CD4-positive, alpha-beta T cell treated with Interleukin-15 for 4 hours (primary cell): ENCODE data around the gene C16orf92.
A peak's percentile ranks its signal among the peaks of the same experiment; 100 is the strongest.

Source experiments
- DNase-seq: peaks from one replicate; pipeline ENCODE4 v3.0.0-alpha.2; 2020; ENCODE audit warnings: low spot score

C16orf92 gene

DNA sequence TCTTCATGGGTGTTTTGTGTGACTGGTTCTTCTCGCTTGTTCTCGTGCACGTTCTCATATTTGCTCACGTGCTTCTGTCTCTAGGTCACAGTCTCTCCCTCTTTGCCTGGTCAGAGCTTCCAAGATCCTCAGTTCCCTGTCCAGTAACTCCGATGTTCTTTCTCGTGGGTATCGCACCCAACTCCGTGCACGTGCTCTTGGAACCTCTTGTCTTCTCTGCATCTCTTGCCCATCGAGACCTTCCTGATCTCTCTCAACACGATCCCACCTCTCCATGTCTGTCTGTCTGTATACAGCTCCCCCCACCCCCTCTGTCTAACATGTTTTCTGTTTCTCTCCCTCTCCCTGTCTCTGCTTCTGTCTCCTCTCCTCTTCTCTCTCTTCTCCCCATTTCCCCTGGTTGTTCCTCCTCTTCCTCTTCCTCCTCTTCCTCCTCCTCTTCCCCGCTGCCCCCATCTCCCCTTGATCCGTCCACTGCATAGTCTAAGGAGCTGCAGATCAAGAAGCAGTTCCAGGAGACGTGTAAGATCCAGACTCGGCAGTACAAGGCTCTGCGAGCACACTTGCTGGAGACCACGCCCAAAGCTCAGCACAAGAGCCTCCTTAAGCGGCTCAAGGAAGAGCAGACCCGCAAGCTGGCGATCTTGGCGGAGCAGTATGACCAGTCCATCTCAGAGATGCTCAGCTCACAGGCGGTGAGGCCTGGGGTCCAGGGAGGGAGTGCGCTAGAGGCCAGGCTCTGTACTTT, 33.7 kb upstream of the C16orf92 start:
- DNase-seq, result no peak

DNA sequence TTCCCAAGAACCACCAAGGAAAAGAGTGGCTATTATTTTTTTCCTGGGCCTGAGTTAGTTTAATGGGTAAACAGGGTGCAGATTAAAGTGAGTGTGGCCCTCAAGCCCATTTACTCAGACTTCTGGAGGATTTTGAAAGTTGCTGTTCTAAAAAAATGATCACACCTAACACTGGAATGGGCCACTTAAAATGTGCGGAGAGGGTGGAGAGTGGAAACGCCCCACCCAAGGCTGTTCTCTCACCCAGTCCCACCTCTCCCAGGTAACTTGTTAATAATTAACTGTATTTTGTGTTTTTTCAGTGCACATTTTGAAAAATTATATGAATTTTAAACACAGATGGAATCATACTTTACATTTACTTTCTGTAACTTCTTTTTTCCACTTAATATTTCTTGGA, 33.0 kb upstream of the C16orf92 start:
- DNase-seq, result no peak

DNA sequence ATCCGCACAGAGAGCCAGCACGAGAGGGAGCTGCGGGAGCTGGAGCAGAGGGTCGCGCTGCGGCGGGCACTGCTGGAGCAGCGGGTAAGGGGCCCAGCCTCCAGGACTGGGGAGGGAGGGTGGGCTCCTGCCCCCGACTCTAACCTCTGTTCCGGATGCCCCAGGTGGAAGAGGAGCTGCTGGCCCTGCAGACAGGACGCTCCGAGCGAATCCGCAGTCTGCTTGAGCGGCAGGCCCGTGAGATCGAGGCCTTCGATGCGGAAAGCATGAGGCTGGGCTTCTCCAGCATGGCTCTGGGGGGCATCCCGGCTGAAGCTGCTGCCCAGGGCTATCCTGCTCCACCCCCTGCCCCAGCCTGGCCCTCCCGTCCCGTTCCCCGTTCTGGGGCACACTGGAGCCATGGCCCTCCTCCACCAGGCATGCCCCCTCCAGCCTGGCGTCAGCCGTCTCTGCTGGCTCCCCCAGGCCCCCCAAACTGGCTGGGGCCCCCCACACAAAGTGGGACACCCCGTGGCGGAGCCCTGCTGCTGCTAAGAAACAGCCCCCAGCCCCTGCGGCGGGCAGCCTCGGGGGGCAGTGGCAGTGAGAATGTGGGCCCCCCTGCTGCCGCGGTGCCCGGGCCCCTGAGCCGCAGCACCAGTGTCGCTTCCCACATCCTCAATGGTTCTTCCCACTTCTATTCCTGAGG, 32.0 kb upstream of the C16orf92 start:
- no peak for DNase-seq

DNA sequence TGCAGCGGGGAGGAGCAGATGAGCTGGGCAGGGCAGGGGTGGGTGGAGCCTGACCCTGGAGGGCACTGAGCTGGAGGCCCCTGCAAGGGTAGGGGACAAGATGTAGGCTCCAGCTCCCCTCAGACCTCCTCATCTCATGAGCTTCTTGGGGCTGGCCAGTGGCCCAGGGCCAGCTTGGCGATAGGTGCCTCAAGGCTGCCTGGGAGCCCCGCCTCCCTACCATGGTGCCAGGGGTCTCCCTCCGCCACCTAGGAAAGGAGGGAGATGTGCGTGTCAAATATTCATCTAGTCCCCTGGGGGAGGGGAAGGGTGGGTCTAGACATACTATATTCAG, 31.5 kb upstream of the C16orf92 start:
- DNase-seq, result no peak

DNA sequence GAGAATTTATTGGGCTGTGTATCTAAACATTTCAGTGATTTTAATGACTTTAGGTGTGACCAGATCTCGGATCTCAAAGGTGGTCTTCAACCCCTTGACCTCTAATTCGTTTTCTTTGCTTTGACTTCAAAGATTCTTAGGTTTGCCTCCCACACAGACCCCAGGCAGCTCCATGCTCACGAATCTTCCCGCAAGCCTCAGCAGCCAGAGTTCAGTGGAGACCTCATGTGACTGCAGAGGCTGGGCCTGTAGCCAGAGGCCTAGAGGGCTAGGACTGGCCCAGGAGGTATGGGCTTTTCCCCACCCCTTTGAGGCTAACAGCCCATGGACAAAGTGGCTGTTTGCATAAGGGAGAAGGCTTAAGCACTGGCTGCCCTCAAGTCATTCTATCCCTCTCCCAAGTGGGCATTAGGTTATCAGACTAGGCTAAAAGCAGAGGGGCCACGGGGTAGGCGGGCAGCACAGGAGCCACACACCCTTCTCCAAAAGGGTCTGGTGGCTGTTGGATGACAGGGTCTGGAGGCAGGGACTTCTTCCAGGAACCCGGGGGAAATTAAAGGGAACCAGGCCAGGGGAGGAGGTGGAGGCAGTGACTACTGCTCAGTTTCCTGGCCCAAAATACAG, 30.5 kb upstream of the C16orf92 start:
- no peak for DNase-seq

DNA sequence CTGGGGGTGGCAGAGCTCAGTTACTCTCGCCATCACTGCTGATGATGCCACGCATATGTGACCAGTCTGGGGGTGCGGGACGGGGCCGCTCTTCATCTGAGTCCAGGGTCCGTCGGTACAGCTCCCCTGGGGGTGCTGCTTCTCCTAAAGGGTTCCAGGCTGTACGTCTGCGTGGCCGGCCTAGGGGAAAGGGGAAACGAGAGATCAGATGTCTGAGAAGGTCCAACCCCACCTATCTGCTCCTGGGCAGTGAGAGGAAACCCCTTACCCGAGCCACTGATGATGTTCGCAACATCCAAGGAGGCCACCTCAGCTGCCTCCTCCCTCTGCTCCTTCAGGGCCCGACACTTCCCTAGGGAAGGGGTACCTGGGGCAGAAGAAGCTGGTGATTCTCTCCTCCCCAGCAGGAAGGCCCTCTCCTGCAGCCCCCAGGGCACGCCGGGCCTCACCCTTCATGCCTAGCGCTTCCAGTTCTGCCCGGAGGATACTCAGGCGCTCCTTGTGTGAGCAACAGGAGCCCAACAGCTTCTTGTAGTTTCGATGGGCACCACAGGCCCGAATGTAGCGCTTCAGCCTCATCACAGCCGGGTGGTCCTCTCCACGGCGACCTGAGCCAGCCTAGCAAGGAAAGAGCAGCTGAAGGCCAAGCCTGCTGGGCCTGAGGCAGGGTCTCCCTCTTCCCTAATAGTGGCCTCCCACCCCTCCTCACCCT, 29.7 kb upstream of the C16orf92 start:
- no peak for DNase-seq

DNA sequence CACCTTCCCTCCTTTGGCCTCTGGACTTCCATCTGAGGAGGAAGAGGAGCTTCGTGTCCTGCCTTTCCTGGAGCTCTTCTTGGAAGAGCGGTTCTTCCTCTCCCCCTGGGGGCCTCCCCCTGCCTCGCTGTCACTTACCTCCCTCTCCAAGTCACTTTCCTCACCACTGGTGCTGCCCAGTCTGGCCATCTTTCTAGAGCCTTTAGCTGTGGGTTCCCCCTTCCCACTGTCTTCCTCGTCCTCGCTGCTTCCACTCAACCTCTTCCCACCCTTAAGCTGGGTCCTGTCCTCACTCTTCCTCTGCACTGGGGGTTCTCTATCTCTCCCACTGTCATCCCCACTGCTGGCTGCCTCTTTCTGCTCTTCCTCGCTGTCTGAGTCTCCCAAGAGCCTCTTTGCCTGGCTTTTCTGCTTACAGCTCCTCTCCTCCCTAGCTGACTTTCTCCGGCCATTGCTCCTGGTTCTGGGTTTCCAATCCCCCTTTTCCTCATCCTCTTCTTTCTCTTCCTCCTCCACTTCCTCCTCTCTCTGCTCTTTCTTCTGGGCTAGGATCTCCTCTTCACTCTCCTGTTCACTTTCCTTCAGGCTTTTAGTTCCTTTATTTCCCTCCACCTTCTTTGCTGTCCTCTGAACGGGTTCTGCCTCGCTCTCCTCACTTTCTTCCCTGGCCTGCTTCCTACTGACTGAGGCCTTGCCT, 28.9 kb upstream of the C16orf92 start:
- no peak for DNase-seq

DNA sequence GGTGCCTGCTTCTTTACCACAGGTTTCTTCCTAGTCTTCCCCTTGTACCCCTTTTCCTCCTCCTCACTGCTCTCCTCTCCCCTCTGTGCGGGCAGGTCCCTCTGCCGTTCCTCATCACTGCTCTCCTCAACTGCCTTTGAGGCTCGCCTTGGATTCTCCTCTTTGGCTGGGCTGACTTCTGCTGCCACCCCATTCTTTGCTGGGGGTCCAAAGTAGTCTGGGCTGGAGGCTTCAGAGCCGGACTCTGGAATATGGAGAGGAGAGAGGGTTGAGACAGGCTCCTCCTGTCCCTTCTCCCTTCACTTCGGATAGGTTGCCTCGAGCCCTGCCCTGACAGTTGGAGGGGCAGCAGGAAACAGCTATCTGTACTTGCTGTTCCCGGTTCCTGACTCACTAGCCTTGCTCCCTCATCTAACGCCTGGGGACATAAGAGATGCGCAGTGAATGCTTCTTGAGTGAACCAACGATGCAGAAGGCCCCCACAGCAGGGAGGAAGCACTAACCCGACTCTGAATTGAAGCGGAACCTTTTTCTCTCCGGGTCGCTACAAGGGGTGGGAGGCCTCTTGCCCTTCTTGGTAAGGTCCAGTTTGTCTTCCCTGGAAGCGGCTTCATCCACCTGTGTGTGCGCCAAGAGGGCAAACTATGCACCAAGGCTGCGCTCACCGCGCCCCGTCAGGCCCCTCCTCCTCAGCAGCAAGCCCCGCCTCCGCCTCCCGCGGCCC, 28.2 kb upstream of the C16orf92 start:
- peak; percentile 71 for DNase-seq

DNA sequence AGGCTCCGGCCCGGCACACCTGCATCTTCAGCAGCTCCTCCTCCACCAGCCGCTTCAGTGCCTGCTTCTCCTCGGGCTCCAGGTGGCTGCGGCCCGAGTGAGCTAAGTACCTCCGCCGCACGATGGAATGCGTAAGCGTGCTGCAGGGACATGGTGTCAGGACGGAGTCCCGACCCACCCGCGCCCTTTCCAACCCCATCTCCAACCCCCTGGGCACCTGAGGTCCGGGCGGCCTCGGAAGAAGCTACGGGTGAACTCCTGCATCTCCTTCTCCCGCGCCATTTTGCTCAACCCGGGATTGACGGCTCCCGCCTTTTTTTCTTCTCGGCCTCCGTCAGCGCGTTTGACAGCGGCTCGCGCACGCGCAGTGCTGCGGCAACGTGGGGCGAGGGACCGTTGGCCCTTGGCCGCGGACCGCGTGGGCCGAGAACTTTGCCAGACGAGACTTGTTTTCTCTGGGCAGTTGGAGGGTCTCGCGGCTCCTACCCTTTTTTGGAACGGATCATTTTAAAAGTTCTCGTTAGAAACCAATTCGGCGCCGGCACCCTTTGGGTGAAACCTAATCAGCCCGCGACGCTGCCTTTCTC, 27.6 kb upstream of the C16orf92 start, which contains the start of gene HIRIP3:
HIRIP3 (minus strand) TSS at position 294 of the 587 bp plus-strand sequence; CDS start at position 282, 12 bp downstream.
- DNase-seq, result peak; percentile 85

DNA sequence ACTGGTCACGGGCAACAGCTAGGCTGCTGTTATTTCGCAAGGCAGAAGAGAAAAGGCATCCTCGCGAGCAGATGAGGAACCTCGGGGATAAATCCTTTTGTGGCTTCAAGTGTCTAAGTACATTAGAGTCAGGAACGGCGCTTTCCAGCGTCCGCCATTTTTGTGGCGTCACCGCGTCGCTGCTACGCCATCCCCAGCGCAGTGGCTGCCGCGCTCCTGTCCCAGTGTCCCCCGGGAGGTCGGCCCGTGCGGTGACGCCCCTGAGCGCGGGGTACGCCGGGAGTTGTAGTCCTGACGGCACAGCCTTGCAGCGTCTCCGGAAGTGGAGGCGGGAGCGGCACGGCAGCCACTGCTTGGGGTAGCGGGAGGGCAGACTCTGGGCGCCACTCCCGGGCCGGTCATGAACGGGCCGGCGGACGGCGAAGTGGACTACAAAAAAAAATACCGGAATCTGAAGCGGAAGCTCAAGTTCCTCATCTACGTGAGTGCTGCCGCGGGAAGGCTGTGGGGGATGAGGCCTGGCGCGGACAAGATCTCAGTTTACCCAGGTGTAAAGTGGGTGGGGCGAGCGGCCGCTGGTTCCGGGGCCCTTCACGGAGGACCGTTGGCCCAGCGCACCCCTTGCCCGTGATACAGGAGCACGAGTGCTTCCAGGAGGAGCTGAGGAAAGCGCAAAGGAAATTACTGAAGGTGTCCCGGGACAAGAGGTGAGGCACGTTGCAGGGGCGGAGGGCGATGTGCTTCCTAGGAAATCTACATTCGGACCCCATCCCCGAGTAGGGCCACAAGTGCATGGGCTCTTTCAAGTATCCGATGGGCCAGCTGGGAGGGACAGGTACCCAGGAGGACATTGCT, 26.9 kb upstream of the C16orf92 start, which contains the start of gene INO80E:
INO80E (plus strand) TSS at position 331 of the 855 bp plus-strand sequence; CDS start at position 401, 70 bp downstream.
- peak; percentile 98 for DNase-seq

DNA sequence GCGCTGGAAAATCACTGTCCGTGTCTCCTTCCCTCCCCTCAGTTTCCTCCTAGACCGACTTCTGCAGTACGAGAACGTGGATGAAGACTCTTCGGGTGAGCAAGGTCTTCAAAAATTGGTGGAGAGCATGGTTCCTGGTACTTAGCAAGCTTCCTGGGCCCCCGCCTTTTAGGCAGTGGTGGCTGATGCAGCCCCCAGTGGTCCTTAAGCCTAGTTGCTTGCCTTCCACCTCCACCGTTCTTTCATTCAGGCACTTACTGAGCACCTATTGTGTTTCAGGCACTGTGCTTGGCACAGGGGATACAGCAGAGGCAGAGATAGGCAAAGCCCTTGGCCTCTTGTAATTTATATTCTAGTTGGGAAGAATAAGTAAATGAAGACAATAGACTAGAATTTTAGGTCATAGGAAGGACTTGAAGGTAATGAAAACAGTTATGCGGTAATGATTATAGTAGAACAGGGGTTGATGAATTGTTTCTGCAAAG, 26.2 kb upstream of the C16orf92 start:
- no peak for DNase-seq

DNA sequence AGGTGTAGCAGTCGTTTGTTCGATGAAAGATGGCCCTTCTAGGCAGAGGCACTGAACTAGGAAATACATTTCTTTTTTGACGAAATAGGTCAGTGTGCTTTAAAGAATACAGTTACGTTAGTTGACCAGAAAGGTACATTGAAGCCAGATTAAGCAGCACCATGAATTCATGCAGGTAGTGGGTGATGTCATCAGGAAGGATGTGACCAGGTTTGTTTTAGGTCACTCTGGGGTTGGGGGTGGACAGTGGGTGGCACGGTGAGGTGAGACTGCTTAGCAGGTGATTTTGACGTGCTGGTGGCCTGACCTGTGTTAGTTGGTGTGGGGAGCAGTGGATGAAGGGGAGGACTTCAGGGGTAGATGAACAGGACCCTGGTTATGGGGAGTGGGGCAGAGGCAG, 23.4 kb upstream of the C16orf92 start:
- DNase-seq, result no peak

DNA sequence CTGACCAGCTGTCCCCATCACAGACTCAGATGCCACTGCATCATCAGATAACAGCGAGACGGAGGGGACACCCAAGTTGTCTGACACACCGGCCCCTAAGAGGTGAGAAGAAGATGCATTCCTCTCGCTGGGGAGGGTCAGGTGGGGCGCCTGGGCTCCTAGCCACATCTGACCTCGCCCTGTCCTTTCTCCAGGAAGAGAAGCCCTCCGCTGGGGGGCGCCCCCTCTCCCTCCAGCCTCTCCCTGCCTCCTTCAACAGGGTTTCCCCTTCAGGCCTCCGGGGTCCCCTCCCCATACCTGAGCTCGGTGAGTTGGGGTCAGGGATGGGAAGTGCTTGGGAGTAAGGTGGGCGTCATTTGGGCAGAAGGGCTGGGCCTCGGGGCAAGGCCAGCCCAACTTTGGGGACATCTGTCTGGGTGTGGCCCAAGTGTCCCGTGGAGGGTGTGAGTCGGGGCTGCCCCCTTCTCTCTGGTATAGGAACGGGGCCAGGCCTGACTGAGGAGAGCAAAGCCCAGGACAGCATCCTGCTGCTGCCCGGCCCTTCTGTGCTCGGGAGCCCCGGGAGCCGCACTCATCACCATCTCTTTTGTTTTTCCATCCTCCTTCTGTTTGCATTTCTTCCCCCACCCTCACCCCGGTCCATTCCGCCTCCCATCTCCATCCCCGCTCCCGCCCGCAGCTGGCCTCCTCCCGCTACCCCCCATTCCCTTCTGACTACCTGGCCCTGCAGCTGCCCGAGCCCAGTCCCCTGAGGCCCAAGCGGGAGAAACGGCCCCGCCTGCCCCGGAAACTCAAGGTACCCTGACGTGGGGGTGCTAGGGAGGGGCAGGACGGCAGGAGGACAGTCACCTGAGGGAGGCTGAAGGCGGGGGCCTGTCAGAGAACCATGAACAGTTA, 22.0 kb upstream of the C16orf92 start:
- DNase-seq, result no peak

DNA sequence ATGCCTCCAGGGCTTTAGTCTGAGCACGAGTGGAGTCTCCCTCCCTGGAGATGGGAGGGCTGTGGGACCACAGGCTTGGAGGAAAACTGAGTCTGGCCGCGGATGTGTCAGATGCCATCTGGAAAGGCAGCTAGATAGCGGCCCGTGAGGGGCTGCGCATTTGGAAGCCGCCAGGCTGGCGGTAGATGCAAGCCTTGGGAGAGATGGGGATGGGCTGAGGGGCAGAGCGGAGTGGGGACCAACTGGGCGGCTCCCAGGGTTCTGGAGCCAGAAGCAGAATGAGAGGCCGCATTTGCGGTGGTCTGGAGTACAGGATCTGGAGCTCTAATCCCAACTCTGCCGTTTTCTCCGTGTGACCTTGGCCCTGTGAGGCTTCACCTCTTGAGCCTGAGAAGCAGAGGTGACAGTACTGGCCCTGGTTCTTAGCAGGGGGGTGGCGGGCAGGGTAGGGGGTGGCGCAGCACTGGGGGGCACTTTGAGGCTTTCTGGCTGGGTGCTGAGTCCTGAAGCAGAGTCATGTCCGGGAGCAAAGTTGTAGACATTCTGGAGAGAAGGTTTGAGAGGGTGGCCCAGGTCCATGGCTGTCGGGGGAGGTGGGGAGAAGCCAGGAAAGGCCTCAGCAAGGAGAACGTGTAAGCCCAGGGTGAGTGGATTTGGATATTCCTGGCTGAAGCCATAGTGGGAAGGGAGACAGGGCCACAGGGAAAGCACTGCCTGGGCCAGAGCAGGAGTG, 20.2 kb upstream of the C16orf92 start:
- DNase-seq, result no peak

DNA sequence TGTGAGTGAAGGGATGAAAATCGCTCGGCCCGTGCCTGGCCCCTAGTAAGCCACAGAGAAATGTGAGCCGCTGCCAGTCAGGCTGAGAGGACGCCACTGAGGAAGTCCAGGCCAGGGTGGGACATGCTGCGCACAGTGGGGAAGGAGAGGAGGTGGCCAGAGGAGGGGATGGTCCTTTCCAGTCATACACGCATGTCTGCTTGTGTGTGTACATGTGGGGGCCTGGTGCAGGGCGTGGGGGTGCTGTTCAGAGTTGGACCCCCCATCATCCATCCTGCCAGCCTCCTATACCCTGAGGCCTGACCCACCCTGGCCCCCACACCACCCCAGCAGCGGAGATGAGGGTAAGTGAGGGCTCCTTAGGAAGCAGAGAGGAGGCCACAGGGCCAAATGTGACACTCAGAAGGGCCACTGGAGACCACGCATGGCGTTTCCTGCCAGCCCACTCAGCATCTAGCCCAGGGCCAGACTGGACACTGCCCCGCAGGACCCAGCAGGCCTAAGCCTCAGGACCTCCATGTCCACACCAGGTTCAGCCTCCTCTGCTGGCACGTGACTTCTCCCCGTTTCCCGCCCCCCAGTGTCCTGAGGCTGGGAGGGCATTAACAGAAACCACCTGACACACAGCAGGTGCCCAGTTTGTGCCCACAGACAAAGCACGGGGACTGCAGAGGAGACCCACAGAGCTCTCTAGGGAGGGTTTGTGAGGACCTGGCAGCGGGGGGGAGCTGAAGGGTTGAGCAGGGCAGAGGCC, 19.2 kb upstream of the C16orf92 start:
- DNase-seq, result no peak

DNA sequence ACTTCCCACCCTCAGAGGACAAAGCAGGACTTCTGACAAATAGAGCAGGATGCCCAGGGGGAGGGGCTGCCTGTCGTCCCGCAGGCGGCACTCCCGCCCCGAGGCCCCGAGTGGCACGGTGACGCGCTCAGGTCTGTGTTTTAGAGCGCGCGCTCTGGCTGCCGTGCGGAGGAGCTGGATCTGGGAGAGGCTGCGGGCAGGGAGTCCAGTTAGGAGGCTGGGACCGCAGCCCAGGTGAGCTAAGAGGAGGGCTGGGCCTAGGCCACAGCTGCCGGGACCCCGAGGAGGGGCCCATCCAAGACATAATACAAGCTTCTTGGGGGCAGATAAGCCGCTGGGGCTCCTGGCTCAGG, 18.6 kb upstream of the C16orf92 start:
- no peak for DNase-seq

DNA sequence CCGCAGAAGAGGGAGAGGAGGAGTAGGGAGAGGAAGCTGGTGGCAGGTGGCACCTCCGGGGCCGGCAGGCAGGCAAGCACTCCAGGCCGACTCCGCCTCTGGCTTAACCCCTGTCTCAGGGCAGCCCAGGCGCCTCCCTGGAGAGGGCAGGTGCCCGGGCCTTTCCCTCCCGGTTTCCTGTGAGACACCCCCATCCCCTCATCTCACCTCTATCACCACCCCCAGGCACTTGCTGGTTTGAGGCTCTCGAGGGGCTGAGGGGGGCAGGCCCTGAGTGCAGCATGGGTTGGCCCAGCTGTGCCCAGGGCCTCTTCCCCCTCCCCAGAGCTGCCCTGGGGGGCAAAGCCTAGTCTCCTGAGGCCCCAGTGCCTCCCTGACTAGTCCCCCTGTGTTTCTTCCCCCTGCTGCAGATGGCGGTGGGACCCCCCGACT, 18.2 kb upstream of the C16orf92 start:
- DNase-seq, result no peak
